GM18511 (cell line): ENCODE data around the gene GNA14.
"Not testable (repeated sequence)": the region's sequence is repeated elsewhere in the genome, so short reads cannot be mapped to it uniquely, and the experiment has no call there.

Source experiments
- ATAC-seq: cut with Tn5 transposase; IDR thresholded peaks from one replicate; pipeline ENCODE4 v1.9.1; 2021; ENCODE audit warnings: mild to moderate bottlenecking, moderate library complexity; ENCODE audit not compliant: unreplicated experiment

The GNA14 gene

GRCh38 chr9:77647267-77648233, 572 bp downstream of the GNA14 start:
- ATAC-seq, result no peak

DNA sequence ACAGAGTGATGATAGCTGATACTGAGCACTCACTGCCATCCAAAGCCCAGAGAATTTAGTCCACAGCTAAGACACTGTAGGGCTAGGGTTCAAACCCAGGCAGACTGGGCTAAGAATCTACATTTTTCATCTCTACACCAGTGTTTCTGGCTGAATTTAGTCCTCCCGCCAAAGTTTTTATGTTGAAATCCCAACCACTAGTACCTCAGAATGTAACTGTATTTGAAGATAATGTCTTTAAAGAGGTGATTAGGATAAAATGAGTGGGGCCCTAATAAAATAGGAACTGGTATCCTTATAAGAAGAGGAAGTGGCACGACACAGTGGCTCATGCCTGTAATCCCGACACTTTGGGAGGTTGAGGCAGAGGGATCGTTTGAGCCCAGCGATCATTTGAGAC, 4.3 kb downstream of the GNA14 start:
- no peak for ATAC-seq

DNA sequence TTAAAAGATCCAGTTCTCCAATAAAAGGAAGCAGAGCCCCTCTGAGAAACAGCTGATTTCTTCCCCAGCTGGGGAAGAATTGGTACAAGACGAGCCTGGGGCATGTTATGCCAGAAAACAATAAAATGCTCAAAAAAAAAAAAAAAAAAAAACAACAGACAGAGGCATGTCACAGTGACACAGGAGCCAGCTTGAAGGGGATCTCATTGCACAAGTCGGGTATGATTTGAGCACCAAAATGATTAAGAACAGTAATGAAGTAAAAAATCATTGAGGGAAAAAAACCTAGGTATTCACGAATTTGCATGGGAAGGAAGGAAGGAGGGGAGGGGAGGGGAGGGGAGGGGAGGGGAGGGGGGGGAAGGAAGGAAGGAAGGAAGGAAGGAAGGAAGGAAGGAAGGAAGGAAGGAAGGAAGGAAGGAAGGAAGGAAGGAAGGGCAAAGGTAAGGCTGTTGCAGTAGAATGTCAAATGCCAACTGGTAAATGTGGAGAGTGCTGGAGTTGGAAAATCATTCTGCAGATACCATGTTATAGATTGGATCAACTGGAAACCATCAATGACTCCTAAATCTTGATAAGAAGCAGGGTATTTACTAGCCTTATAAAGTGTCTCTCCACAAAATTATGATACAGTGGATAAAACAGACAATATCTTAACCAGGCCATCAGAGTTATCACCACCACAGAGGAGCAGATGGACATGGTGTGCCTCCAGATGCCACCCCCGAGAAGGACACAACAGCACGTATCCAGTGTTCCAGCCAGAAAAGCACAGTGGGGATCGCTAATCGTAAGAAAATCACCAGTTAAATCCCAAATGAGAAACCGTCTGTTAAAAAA, 7.2 kb downstream of the GNA14 start:
- no peak for ATAC-seq

- no peak for ATAC-seq
Observed at GRCh38 chr9:77632652-77633051, 15.5 kb downstream of the GNA14 start.

- ATAC-seq, result not testable (repeated sequence)
Observed at GRCh38 chr9:77628864-77629263, 19.3 kb downstream of the GNA14 start.

DNA sequence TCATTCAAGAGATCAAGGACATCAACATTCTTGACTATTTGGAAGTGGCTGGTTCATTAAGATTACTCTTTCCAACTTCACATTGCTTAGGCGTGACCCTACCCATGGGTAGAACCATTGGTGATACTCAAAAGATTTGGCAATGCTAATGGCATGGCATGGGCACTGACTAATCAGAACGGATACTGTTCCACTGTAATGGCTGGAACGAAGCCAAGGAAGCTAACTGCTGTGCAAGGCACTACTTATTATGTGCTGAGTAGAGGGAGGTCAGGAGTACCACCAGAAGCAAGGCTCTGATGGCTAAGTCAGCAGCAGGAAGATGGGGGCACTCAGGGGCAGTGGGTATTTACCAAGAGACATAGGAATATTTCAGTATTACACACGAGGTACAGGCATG, 31.9 kb downstream of the GNA14 start:
- ATAC-seq, result no peak

- ATAC-seq, result no peak
Observed at GRCh38 chr9:77614645-77615044, 33.5 kb downstream of the GNA14 start.

GRCh38 chr9:77606526-77606925, 41.6 kb downstream of the GNA14 start:
- no peak for ATAC-seq

- ATAC-seq, result no peak
Observed at GRCh38 chr9:77605449-77606220, 42.5 kb downstream of the GNA14 start.

- ATAC-seq, result no peak
Observed at GRCh38 chr9:77604316-77604715, 43.8 kb downstream of the GNA14 start.

GRCh38 chr9:77602852-77603251, 45.3 kb downstream of the GNA14 start:
- ATAC-seq, result no peak

DNA sequence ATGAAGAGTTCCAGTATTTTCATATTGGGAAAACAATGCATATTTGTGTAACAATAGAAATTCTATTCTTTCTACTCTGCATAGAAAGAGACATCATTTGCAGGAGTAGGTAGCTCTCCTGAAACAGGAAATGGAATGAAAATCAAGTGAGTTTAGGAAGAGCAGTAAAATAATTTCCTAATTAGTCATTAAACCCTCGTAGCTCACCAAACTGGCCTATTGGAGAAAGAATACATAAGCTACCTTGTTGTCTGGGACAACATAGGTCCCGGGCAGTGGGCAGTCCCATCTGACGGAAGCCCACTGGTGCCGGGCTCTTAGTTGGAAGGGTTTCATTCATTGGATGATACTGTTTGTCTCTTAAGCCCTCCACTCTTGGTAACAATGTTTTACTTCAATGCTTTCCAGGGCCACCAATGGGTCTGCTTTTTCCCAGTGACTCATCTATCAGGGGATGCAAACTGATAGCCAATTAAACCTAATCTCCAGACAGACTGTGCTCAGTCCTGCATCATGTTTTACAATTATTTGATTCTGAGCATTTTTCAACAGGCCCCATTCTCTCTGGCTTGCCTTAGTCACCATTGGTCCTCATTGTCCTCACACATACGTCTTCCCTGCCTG, 46.5 kb downstream of the GNA14 start:
- ATAC-seq, result no peak

GRCh38 chr9:77600810-77601209, 47.3 kb downstream of the GNA14 start:
- ATAC-seq, result no peak

DNA sequence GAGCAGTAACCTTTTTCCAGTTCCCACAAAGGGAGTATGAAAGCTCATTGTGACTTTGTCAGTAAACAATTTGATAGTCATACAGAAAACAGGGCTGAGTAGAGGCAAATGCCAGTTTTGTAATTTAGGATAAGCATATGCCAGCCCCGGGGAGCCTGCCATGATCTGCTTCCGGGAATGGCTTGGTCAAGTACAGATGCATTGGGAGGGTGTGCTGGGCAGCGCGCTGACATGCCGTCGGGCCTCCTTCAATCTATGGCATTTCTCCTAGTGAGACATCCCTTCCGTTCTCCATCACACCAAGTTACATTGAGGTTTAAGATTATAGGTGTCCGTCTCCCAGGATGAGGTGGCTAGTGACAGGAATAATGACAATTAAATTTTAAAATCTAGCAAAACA, 48.6 kb downstream of the GNA14 start:
- no peak for ATAC-seq

DNA sequence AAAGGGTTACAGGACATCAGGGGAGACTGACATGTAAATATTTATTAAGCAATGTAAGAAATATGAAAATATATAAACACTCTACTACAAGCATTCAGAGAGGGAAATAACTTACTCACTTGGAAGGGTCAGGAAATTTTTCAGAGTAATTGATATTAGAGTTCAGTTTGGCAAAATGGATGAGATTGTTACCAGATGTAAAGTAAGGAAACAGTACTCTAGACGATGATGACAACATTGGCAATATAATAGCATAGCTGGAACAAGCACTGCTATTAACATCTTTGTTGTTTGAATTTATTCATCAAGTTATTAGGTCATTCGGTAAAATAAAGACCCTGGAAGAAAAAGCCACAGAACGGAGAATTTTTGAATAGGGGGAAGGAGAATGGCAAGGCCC, 49.1 kb downstream of the GNA14 start:
- ATAC-seq, result no peak

- ATAC-seq, result no peak
Observed at GRCh38 chr9:77598524-77598923, 49.6 kb downstream of the GNA14 start.

DNA sequence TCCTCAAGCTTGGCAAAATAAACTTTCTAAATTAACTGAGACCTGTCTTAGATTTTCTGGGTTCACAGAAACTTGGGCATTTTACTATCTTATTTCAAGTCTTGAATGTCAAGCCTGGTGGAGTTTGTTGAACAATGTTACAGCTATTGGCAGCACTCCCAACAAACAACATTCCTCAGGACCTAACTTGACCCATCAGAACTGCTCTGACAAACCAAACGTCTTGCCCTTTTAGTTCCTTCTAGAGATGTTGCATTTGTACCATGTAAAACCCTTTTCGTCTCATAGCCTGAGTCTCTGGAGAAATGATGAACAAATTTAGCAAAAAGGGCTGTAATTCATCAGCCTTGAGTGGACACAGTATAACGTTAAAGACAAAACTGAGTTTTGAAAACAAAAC, 51.1 kb downstream of the GNA14 start:
- no peak for ATAC-seq

- ATAC-seq, result no peak
Observed at GRCh38 chr9:77595426-77596095, 52.6 kb downstream of the GNA14 start.

GRCh38 chr9:77594963-77595362, 53.2 kb downstream of the GNA14 start:
- no peak for ATAC-seq

GRCh38 chr9:77593528-77593927, 54.6 kb downstream of the GNA14 start:
- no peak for ATAC-seq
